CD4-positive, alpha-beta T cell treated with Interleukin-6 at 100 ng/mL for 8 hours (primary cell): Measurements from ENCODE around the gene PRR32.
"Not testable (repeated sequence)": the region's sequence is repeated elsewhere in the genome, so short reads cannot be mapped to it uniquely, and the experiment has no call there.

ENCODE experiments used
- DNase-seq: peaks from one replicate; pipeline ENCODE4 v3.0.0-alpha.2; 2020; ENCODE audit warnings: mixed read lengths, low spot score

The PRR32 gene, protein sequence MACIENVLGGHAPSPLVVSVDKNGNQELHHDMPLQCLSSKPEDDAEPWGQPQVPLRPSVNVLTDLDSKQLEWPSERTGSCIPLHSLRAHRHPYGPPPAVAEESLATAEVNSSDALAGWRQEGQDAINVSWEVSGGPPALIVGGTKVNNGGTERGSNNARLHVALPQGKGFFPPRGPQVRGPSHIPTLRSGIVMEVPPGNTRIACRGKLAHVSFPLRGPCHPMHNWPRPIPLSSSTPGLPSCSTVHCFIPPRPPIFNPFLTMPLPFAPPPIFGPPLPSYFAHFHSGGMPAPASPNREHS

DNA sequence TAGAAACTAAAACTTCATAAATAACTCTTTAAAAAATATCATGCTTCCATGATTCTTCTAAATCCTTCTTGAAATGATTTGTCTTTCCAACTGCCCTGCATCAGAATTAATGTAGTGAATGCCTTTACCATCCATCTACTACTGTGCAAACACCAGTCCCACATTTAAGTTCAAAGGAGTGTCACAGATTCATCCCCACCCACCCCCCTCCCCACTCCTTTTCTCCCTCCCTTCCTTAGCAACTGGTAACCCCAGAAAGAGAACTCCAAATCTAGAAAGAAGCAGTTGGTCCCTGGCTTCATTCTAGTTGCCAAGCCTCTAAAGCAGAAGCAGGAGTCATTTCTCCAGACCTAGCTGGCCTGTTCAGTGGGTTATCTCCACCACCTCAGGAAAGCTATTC lies at the start of gene PRR32:
TSS of gene PRR32 (plus strand) at position 301 of the 400 bp plus-strand sequence. CDS start 115 bp downstream, outside the sequence.
- no peak for DNase-seq

DNA sequence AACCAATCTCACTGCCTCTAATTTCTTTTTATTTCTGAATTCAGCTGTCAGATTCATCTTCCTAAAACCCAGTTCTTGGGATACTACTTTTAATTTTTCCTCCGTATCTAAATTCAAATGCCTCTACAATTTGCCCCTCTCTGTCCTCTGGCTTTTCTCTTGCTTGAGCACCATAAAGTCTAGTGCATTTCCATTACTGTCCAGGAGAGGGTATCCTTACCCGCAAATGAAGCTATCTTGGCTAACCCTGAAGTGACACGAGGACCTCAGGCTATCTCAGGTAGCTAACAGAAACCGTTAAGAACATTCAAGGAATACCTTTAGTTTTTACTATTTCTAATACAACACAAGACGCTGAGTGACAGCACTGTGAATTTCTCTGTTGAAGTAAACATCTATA lies 49.4 kb upstream of the PRR32 start:
- DNase-seq = no peak

DNA sequence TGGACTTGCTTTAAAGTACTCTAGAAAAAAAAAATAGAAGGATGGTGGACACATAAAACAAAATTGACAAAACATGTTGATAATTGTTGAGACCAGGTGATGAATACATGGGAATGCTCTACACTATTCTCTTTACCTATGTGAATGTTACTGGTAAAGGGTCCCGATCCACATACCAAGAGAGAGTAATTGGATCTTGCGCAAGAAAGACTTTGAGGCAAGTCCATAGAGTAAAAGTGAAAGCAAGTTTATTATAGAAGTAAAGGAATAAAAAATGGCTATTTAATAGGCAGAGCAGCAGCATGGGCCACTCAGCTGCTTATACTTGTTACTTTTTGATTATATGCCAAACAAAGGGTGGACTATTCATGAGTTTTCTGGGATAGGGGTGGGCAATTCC lies 34.0 kb upstream of the PRR32 start:
- no peak for DNase-seq

DNA sequence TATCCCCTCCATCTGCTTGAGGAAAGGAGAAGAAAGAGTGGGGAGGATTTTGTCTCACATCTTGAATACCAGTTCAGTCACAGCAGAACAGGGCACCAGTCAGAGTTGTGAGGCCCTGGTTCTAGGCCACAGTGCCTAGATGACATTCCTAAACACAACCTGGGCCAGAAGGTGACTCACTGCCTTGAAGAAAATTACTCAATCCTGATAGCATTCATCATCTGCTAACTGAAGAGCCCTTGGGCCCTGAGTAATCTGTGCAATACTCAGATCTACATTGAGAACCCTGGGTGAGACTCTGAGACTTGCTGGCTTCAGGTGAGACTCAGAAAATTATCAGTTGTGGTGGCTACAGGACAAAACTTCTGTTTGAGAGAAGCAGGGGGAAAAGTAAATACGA lies 20.5 kb upstream of the PRR32 start:
- DNase-seq = no peak

DNA sequence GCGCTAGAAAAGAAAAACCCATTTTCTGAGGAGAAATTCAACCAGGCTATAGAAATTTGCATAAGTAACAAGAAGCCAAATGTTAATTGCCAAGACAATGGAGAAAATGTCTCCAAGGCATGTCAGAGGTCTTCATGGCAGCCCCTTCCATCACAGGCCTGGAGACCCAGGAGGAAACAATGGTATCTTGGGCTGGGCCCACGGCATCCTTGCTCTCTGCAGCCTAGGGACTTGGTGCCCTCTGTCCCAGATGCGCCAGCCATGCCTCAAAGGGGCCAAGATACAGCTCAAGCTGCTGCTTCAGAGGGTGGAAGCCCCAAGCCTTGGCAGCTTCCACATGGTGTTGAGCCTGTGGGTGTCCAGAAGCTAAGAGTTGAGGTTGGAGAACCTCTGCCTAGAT lies 12.7 kb upstream of the PRR32 start:
- not testable (repeated sequence) for DNase-seq

DNA sequence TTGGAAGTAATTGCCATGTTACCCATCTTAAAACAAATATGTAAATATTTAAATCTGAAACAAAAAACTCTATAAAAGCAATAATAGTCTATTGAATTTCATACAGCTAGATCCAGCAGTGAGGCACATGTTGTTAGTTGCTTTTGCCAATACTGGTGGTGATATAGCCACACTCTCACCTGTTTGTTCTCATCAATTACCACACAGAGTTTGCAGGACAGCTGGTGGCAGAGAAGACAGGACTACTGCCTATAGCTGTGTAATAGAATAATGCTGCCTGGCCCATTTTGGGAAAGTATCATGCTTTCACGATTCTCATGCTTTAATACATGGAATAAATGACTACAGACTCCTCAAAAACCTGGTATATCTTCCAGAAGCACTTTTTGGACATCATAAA lies 3.7 kb upstream of the PRR32 start:
- DNase-seq = no peak

DNA sequence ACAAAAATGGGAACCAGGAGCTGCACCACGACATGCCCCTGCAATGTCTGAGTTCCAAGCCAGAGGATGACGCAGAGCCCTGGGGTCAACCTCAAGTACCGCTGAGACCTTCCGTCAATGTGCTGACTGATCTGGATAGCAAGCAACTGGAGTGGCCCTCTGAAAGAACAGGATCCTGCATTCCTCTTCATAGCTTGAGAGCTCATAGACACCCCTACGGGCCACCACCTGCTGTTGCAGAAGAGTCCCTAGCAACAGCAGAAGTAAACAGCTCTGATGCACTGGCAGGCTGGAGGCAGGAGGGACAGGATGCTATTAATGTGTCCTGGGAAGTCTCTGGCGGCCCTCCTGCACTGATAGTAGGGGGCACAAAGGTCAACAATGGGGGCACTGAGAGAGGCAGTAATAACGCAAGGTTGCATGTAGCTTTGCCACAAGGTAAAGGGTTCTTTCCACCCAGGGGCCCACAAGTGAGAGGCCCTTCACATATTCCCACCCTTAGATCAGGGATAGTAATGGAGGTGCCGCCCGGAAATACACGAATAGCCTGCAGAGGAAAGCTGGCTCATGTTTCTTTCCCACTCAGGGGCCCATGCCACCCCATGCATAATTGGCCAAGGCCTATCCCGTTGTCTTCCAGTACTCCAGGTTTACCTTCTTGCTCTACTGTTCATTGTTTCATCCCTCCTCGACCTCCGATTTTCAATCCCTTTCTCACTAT lies 1.3 kb downstream of the PRR32 start:
- DNase-seq = no peak

DNA sequence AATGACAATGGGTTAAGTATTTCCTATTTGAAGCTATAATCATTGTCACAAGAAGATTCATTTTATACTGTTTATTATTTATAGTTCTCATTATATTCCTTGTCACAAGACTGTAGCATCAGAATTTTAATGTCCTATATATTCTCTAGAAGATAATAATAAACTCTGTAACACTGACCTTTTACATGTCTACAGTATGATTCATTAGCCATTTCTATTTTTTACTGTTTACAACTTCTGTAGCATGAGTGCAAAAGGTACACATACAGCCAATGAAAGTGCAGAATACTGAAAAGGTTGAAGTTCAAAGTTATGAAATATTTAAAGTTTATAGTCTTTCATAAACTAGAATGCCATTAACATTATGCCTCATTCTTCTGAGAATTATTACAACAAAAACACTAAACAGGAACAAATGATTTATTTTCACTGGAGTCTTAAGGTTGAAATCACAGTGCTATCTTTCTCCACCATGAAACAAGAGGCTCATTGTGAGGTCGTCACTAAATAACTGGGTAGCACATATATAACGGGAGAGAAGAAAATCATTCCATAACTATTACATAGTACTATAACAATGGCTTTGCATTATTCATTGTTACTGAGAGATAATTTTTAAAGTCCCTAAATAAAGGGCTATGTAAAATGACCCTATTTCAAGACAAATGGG lies 4.9 kb downstream of the PRR32 start:
- no peak for DNase-seq

DNA sequence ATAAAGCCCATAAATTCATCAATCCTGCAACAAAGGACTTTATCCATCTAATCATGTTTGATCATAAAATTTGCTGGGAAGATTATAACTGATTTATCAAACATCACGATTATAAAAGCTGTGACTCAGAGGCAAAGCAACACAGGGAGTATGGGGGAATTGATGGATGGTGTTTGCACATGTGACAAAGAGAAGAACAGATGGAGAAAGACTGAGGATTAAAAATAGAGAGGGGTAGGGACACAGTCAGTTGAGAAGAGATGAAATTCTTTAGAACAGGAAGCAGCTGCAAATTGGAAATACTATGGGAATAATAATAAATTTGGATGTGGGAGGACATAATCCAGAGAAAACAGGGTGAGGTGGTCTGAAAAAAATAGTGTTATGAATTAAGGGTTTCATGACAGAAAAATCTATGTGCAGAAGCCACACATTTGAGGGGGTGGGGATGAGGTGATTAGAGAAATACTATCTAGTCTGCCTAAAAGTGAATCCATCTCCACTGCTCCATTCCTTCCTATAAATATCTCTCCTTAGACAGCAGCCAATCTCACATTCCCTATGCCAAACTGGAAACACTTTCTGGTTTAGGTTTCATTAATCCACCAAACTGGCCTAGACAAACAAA lies 6.2 kb downstream of the PRR32 start:
- no peak for DNase-seq

DNA sequence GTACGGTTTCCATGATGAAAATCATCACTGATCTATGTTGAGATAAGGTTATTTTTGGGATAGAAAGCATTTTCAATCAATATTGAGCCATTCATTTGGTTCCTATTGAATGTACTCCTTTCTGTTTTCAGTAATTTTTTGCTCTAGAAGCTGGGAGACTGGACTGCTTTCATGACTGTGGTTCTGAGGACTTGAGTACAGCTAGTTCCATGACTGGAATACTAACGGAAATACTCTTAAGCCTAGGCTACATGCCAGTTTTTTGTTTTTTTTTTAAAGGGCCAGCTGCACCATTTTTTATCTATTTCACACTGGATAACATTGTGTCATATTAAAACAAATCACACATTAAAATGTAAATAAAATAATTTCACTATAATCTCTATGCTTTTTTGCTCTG lies 16.7 kb downstream of the PRR32 start:
- no peak for DNase-seq

DNA sequence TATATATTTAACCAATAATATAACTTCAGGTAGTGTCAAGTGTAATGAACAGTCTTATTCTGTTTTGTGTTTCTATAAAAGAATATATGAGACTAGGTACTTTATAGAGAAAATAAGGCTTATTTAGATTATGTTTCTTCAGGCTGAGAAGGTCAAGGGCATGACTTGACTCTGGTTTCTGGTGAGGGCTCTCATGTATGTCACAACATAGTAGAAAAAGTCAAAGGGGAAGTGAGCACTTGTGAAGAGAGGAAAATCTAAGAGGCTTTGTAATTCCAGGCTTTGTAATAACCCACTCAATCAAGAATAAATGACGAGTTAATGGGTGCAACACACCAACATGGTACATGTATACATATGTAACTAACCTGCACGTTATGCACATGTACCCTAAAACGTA lies 27.6 kb downstream of the PRR32 start:
- DNase-seq = no peak

DNA sequence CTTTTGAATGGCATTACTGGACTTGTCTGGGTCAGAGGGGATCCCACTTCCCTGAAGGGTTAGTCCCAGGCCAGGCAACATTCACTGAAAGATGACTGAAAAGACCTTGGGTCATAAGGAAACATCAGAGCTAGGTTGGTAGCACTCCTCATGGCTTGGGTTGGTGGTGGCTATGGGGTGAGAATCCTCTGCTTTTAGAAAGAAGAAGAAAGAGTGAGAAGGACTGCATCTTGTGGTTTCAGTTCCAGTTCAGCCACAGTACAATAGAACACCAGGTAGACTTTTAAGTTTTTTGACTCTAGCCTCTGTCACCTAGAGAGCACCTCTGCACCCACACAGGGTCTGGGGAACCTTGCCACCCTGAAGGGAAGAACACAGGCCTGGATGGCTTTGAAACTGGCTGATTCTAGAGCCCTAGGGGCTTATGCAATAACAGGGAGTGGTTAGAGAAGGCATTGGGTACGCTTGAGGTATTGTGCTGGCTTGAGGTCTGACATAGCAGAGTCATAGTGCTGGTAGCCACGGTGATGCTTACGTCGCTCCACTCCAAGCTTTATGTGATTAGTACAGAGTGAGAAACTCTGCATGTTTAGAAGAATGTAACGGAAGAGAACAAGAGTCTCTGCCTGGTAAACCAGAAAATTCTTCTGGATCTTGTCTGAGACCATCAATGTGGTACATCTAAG lies 36.5 kb downstream of the PRR32 start:
- no peak for DNase-seq
